Body of pancreas (tissue), 4 donors: ENCODE data around the gene OR51E1.

Experiments
- CTCF ChIP-seq, 7 experiments: fragments of 450-650 bp in 4 of 7; fragments of 200-600 bp in 3 of 7; sonication (generic) in 3 of 7; IDR thresholded peaks; one replicate each; pipeline ENCODE4 v1.5.1; 2016 to 2019; ENCODE audit warnings: antibody characterized with exemption in 7 of 7
- POLR2A ChIP-seq, 3 donors: fragments of 450-650 bp; IDR thresholded peaks; one replicate each; pipeline ENCODE4 v1.6.1; 2016; ENCODE audit warnings: antibody characterized with exemption in 3 of 3, mild to moderate bottlenecking in 2 of 3

GRCh38 chr11:4607781-4608666 lies 35.8 kb upstream of the OR51E1 start, which contains the start of gene TRIM68:
- TF ChIP-seq POLR2A (IDR thresholded peaks at IDR 0.05) (peak; percentile 54 to 91 (median 89)), CTCF (IDR thresholded peaks at IDR 0.05) (peak in 1 of 7 experiments; percentile 15)
